OCI-M1 (cell line): ENCODE measurements around the gene LBHD1.
"Not testable (repeated sequence)": the region's sequence is repeated elsewhere in the genome, so short reads cannot be mapped to it uniquely, and the experiment has no call there.

ENCODE experiments used
- DNase-seq: peaks from one replicate; lab custom pipeline; 2025; lab: John Stamatoyannopoulos, UW

LBHD1 gene

DNA sequence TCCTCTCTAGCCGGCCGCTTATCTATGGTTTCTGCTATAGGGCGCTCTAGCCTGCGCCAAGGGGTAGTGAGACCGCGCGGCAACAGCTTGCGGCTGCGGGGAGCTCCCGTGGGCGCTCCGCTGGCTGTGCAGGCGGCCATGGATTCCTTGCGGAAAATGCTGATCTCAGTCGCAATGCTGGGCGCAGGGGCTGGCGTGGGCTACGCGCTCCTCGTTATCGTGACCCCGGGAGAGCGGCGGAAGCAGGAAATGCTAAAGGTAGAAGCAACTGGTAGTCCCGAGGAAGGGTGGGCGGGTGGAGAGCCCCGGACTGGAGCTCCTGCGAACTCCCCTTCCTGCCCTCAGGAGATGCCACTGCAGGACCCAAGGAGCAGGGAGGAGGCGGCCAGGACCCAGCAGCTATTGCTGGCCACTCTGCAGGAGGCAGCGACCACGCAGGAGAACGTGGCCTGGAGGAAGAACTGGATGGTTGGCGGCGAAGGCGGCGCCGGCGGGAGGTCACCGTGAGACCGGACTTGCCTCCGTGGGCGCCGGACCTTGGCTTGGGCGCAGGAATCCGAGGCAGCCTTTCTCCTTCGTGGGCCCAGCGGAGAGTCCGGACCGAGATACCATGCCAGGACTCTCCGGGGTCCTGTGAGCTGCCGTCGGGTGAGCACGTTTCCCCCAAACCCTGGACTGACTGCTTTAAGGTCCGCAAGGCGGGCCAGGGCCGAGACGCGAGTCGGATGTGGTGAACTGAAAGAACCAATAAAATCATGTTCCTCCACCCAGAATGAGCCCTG is at the start of gene LBHD1, which contains the start of gene UQCC3:
LBHD1 (minus strand) TSS at position 660 of the 782 bp plus-strand sequence. CDS start 2,236 bp downstream, outside the sequence.
UQCC3 (plus strand) TSS at position 66 of the 782 bp plus-strand sequence; CDS start at position 139, 73 bp downstream.
- peak; percentile 92 for DNase-seq

GRCh38 chr11:62719302-62719978 is 47.4 kb upstream of the LBHD1 start:
- DNase-seq, result no peak

- DNase-seq, result no peak
These were observed 44.7 kb upstream of the LBHD1 start for GRCh38 chr11:62716816-62717215.

DNA sequence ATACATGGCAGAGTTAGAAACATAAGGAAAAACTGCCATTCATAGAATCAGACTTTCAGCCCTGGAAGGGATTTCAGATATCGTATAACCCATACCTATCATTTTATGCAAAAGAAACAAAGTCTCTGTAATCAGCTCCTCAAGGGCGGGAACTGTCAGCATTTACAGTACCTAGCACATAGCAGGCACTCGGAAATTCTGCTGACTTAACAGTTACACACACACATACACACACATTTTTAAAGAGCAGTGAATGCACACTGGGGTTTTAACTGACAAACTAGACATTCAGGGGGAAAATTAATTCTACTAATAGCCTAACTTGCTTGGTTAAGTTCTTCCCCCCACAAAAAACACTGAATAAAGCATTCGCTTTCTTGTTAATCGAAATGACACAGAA is 44.1 kb upstream of the LBHD1 start:
- DNase-seq, result no peak

GRCh38 chr11:62715150-62716130 is 43.4 kb upstream of the LBHD1 start:
- DNase-seq, result no peak

DNA sequence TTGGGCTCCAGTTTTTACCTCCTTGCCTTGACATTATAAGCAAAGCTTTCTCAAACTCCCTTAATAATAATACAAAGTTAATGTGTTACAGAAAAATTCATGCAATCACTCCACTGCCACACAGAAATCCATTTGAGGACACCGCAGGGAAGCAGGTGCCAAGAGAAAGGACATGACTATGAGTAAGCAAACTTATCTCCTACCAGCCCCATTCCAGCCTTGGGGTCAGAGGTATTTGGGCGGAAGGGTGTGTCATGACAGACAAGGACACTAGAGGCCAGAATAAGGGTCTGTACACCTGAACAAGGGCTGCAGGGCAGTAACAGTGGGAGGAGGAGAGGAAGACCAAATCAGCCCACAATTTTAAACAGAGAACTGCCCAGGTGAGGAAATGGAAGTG is 41.3 kb upstream of the LBHD1 start:
- no peak for DNase-seq

- no peak for DNase-seq
These were observed 40.8 kb upstream of the LBHD1 start for GRCh38 chr11:62712861-62713260.

DNA sequence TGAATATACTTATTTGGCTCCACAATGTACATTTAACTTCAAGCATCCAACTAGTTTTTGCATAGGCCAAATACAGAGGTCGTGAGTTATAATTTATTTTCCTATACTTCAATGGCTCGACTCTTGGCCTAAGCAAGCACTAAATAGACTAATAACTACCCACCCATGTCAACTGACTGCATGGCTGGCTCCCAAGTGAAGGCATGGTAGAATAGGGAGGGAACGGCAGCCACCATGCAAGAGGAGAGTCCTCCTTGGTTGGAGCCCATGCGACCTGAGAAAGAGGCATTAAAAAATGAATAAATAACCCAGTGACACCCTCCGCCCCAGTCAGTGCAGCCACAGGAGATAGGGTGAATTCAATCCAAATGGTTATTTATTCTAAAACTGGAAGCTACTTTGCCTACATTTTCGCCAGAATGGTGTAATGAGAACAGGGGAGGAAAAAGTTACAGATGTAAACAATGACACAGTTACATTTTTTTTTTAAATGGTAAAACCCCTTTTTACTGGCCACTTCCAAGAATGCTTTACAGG is 40.3 kb upstream of the LBHD1 start:
- no peak for DNase-seq

DNA sequence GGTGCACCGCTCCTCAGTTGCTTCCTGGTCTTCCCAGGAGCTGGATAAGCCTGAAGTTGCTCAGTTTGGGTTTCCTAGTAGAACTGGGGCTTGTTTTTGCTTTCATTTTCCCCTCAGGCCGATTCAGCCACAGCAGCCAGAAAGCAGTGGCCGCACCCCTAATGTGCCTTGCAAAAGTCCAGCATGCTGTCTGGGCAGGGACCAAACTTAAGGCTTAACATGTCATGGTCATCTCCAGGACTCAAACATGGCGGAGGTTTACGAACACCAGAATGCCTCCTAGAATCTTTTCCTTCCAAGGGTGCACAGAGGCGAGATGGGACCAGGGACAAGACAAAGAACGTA is 37.9 kb upstream of the LBHD1 start:
- peak; percentile 86 for DNase-seq

- peak; percentile 99 for DNase-seq
These were observed 37.4 kb upstream of the LBHD1 start for GRCh38 chr11:62709247-62710000.

- DNase-seq, result no peak
These were observed 36.7 kb upstream of the LBHD1 start for GRCh38 chr11:62708793-62709192.

GRCh38 chr11:62708392-62708791 is 36.3 kb upstream of the LBHD1 start:
- no peak for DNase-seq

GRCh38 chr11:62707277-62707861 is 35.3 kb upstream of the LBHD1 start, which contains the start of the genes BSCL2 and GNG3:
TSS of gene BSCL2 (minus strand) at chr11:62707424. CDS start at chr11:62707195, 229 bp downstream.
TSS of gene GNG3 (plus strand) at chr11:62707676. CDS start at chr11:62708296, 620 bp downstream.
- DNase-seq, result no peak

GRCh38 chr11:62706850-62707247 is 34.8 kb upstream of the LBHD1 start:
- no peak for DNase-seq

DNA sequence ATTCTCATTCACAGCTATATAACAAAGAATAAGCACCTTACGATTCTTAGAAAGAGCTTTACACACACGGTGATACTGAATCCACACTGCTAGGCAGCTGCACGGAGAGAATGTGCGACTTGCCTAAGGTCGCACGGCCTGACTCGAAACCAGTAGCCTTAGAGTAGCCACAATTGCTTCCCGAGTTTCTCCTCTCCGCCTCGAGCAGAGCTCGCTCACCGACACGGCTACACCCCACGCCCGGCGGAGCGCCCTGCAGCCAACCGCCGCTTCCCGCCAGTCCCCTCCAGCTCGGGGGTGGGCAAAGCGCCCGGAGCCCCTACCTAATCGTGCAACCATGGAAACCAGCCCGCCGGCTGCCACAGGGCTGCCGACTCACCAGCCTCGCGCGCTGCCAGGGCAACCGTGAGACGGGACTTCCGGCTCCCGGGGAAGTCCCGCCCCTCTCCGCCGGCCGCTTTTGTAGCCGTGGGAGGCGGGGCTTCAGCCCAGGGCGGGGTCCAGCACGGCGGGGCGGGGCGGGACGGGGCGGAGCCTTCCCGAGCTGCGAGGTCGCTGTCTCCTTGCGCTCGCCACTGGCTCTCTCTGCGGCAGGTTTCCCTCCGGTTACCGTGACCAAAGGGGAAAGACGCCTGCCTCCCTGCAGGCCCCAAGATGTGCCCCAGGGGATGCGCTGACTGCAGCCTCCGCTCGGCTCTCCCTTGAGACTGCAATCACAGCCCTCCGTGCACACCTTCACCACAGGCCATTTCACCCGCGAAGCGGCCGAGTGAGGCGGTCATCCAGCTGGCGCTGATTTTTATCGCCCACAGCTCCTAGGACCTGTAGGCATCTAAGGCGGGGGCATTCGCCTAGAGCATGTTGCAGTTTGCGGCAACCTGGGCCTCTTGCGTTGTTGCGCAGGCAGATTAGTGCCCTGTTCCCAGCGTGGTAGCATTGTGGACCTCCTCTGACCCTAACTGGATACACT is 34.1 kb upstream of the LBHD1 start:
- peak; percentile 96 for DNase-seq

GRCh38 chr11:62705413-62705812 is 33.3 kb upstream of the LBHD1 start:
- DNase-seq, result peak; percentile 62

DNA sequence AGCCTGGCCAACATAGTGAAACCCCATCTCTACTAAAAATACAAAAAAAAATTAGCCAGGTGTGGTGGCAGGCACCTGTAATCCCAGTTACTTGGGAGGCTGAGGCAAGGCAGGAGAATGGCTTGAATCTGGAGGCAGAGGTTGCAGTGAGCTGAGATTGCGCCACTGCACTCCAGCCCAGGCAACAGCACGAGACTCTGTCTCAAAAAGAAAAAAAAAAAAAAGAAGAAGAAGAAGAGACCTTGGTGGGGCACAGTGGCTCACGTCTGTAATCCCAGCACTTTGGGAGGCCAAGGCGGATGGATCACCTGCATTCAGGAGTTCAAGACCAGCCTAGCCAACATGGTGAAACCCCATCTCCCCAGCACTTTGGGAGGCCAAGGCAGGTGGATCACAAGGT is 31.9 kb upstream of the LBHD1 start:
- not testable (repeated sequence) for DNase-seq

DNA sequence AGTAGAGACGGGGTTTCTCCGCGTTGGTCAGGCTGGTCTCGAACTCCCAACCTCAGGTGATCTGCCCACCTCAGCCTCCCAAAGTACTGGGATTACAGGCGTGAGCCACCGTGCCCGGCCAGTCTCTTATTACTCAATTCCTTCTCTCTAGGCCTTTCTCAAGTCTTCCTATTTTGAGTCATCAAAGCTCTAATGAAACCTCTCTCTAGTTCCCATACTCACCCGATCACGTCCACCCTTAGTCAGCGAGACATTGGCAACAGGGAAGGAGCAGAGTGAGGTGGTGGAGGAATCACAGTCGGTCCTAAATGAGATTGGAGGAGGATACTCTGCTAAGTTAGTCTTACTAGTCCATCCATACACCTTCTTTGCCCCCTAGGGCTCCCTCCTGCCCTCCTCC is 30.2 kb upstream of the LBHD1 start:
- DNase-seq, result no peak

GRCh38 chr11:62694455-62695167 is 22.5 kb upstream of the LBHD1 start:
- peak; percentile 81 for DNase-seq
